Stimulated activated CD4-positive, alpha-beta T cell treated with anti-CD3 and anti-CD28 coated beads, Interleukin-12 subunit alpha, Interleukin-12 subunit beta, amount 100 ng/mL, for 4 hours (primary cell): ENCODE measurements around the gene CDC6.

Source experiments
- DNase-seq: peaks from one replicate; pipeline ENCODE4 v3.0.0-alpha.2; 2020

The CDC6 gene

GRCh38 chr17:40341808-40342503, 54.3 kb downstream of the CDC6 start:
- no peak for DNase-seq

- DNase-seq = no peak
Measured at GRCh38 chr17:40342504-40343218, 55.0 kb downstream of the CDC6 start.

GRCh38 chr17:40343219-40344119, 55.8 kb downstream of the CDC6 start:
- no peak for DNase-seq

GRCh38 chr17:40344421-40345160, 56.9 kb downstream of the CDC6 start:
- DNase-seq = no peak

GRCh38 chr17:40345161-40345993, 57.7 kb downstream of the CDC6 start:
- DNase-seq = no peak

- no peak for DNase-seq
Measured at GRCh38 chr17:40345994-40346764, 58.5 kb downstream of the CDC6 start.

GRCh38 chr17:40346765-40347158, 59.1 kb downstream of the CDC6 start:
- DNase-seq = no peak

GRCh38 chr17:40347319-40348135, 59.8 kb downstream of the CDC6 start:
- DNase-seq = no peak

- DNase-seq = no peak
Measured at GRCh38 chr17:40348136-40348504, 60.4 kb downstream of the CDC6 start.

GRCh38 chr17:40348562-40349476, 61.1 kb downstream of the CDC6 start:
- DNase-seq = no peak

- DNase-seq = no peak
Measured at GRCh38 chr17:40349477-40349894, 61.8 kb downstream of the CDC6 start.

- DNase-seq = no peak
Measured at GRCh38 chr17:40349895-40350688, 62.4 kb downstream of the CDC6 start.

GRCh38 chr17:40350689-40351358, 63.1 kb downstream of the CDC6 start:
- DNase-seq = no peak

GRCh38 chr17:40351359-40352236, 63.9 kb downstream of the CDC6 start:
- no peak for DNase-seq

- no peak for DNase-seq
Measured at GRCh38 chr17:40352237-40352778, 64.6 kb downstream of the CDC6 start.

GRCh38 chr17:40352779-40353394, 65.2 kb downstream of the CDC6 start:
- no peak for DNase-seq
